ENCODE results near the gene UTP11. TPM values are rescaled to one million over a fixed set of nuclear protein-coding genes. Genes with fewer than 3 reads are reported as not detected.

The UTP11 gene
- total and polyA plus RNA-seq, 2 of the 8 experiments (the other 6 are each of a cell fraction or from before 2014, with no cell fraction given): 19.5 to 60.5 TPM

- TF ChIP-seq USF2 (IDR thresholded peaks at IDR 0.05; ENCODE audit: low read length) (no peak), RFX5 (IDR thresholded peaks at IDR 0.05; ENCODE audit: borderline replicate concordance, low read depth, low read length) (no peak), GABPA (IDR thresholded peaks at IDR 0.05; ENCODE audit: borderline replicate concordance, insufficient read depth, low read length) (no peak), RXRA (IDR thresholded peaks at IDR 0.05; ENCODE audit: insufficient read depth, low read depth, low read length) (no peak), BCL11A (IDR thresholded peaks at IDR 0.05; ENCODE audit: low read depth in 2 of 2, low read length in 2 of 2) (no peak), SAP30 (IDR thresholded peaks at IDR 0.05; ENCODE audit: insufficient read depth, insufficient replicate concordance, low read length) (no peak)
These were observed 33.9 kb downstream of the UTP11 start, which contains the start of gene POU3F1 (continued) for GRCh38 chr1:38046333-38046883.
